GM12878 (cell line): Measurements from ENCODE around the gene DOK7. TPM values are rescaled to one million over a fixed set of nuclear protein-coding genes. Genes with fewer than 3 reads are reported as not detected.

ENCODE experiments used
- ATAC-seq: fragments of 200-7000 bp; cut with Tn5 transposase; 3 replicates; pipeline ENCODE4 v1.9.1; 2020; ENCODE audit warnings: mild to moderate bottlenecking, moderate library complexity
- BruUV-seq: library from RNA; stranded (reverse); fragments of 400-500 nt; replicated peaks from 2 replicates; lab custom pipeline; 2021; lab: Mats Ljungman, UMichigan
- CTCF ChIA-PET: fragments of 300-600 bp; sonication (Branson Sonifier 250); formaldehyde crosslinking; extraction: SDS; loops from one replicate; lab custom pipeline; 2021; ENCODE audit warnings: inconsistent platforms; lab: Yijun Ruan, JAX
- POLR2A ChIA-PET: fragments of 350-600 bp; formaldehyde crosslinking; extraction: SDS; loops from one replicate; lab custom pipeline; 2021; ENCODE audit warnings: inconsistent platforms; lab: Charles Lee
- RAD21 ChIA-PET: fragments of 300-600 bp; sonication (Branson Sonifier 250); formaldehyde crosslinking; loops from one replicate; lab custom pipeline; 2023; ENCODE audit warnings: antibody characterized with exemption; ENCODE audit not compliant: unreplicated experiment; lab: Charles Lee
- SMC1A ChIA-PET: fragments of 300-600 bp; sonication (Branson Sonifier 250); formaldehyde crosslinking; loops from one replicate; lab custom pipeline; 2023; ENCODE audit not compliant: unreplicated experiment, uncharacterized antibody; lab: Charles Lee
- DNase-seq: peaks from one replicate; pipeline ENCODE4 v3.0.0-alpha.2; 2011; ENCODE audit warnings: low read depth, low spot score
- FAIRE-seq: peaks from 3 replicates; lab custom pipeline; 2011; peaks lifted over from hg19 to GRCh38; lab: Jason Lieb, UNC
- H2AFZ ChIP-seq: 2 replicates; pipeline ENCODE4 v1.6.0; 2011; ENCODE audit warnings: low read depth, low read length, control low read depth; ENCODE audit not compliant: control insufficient read depth
- H3K27ac ChIP-seq: 2 replicates; pipeline ENCODE4 v1.5.1; 2011; ENCODE audit warnings: control low read depth; ENCODE audit not compliant: control insufficient read depth, insufficient read depth
- H3K27me3 ChIP-seq, 2 experiments: replicated peaks in 1 of 2; 2 replicates each; pipeline versions ENCODE4 v1.6.0 to v1.6.1; 2011; ENCODE audit warnings: low read length in 1 of 2; ENCODE audit not compliant: control insufficient read depth in 2 of 2, insufficient read depth in 2 of 2
- H3K36me3 ChIP-seq, 2 experiments: 2 replicates each; pipeline ENCODE4 v1.5.1; 2011; ENCODE audit warnings: low read length in 1 of 2; ENCODE audit not compliant: control insufficient read depth in 2 of 2, insufficient read depth in 2 of 2
- H3K4me1 ChIP-seq: 2 replicates; pipeline ENCODE4 v1.6.1; 2011; ENCODE audit warnings: mild to moderate bottlenecking, low read length, moderate library complexity, mixed read lengths; ENCODE audit not compliant: control insufficient read depth, insufficient read depth
- H3K4me2 ChIP-seq: 2 replicates; pipeline ENCODE4 v1.6.0; 2011; ENCODE audit warnings: control low read depth; ENCODE audit not compliant: control insufficient read depth, insufficient read depth
- H3K4me3 ChIP-seq: fragments of 200-600 bp; sonication (generic); 2 replicates; pipeline ENCODE4 v1.5.1; 2016
- H3K79me2 ChIP-seq: 2 replicates; pipeline ENCODE4 v1.6.0; 2011; ENCODE audit warnings: low read length; ENCODE audit not compliant: control insufficient read depth, insufficient read depth
- H3K9ac ChIP-seq: 2 replicates; pipeline ENCODE4 v1.8.0; 2011; ENCODE audit warnings: low read length, control low read depth, mixed read lengths; ENCODE audit not compliant: control insufficient read depth, insufficient read depth
- H3K9me3 ChIP-seq: replicated peaks from 3 replicates; pipeline ENCODE4 v1.5.1; 2011; ENCODE audit warnings: mild to moderate bottlenecking, low read length; ENCODE audit not compliant: control insufficient read depth, insufficient read depth
- H4K20me1 ChIP-seq: 2 replicates; pipeline ENCODE4 v1.6.0; 2011; ENCODE audit not compliant: control insufficient read depth, insufficient read depth
- CBX3 ChIP-seq: fragments of 200-600 bp; sonication (generic); IDR thresholded peaks from 2 replicates; pipeline ENCODE4 v1.6.1; 2016; ENCODE audit warnings: low read depth, borderline replicate concordance
- FOXM1 ChIP-seq: IDR thresholded peaks from 2 replicates; pipeline ENCODE4 v1.6.1; 2012; ENCODE audit warnings: low read depth, mild to moderate bottlenecking, inconsistent platforms, low read length, moderate library complexity
- KLF5 ChIP-seq: fragments of 450-650 bp; IDR thresholded peaks from 2 replicates; pipeline ENCODE4 v1.6.1; 2014; ENCODE audit warnings: mild to moderate bottlenecking; ENCODE audit not compliant: partially characterized antibody
- MTA2 ChIP-seq: fragments of 450-650 bp; IDR thresholded peaks from 2 replicates; pipeline ENCODE4 v1.6.1; 2016; ENCODE audit warnings: low read depth, mild to moderate bottlenecking, moderate library complexity
- NBN ChIP-seq: fragments of 450-650 bp; IDR thresholded peaks from 2 replicates; pipeline ENCODE4 v1.6.1; 2016
- RCOR1 ChIP-seq: conservative IDR thresholded peaks from 2 replicates; pipeline ENCODE4 v1.6.1; 2012; ENCODE audit warnings: low read depth, low read length, improper control_type of control experiment
- YY1 ChIP-seq: IDR thresholded peaks from 2 replicates; pipeline ENCODE4 v1.6.1; 2011; ENCODE audit warnings: low read depth, mild to moderate bottlenecking, low read length
- WGBS: methylation state at CpG from one replicate; pipeline ENCODE4 v1.1.6; 2016; ENCODE audit warnings: low lambda C conversion rate; ENCODE audit not compliant: insufficient replicate concordance, insufficient coverage; ENCODE audit errors: missing lambda C conversion rate; 5-methylcytosine and 5-hydroxymethylcytosine counted together
- in situ Hi-C: fragments of 300-500 bp; cut with MboI; formaldehyde crosslinking; loops from 9 replicates; pipeline ENCODE4 v1.14.3; 2018; ENCODE audit warnings: mixed read lengths
- intact Hi-C: fragments of 100-400 bp; cut with micrococcal nuclease; formaldehyde crosslinking; loops from one replicate; pipeline ENCODE4 v1.14.2; 2022; ENCODE audit not compliant: unreplicated experiment
- polyA plus RNA-seq, 11 experiments: library from polyadenylated mRNA; depleted of rRNA in 4 of 11; unstranded in 6 of 11; stranded (reverse) in 5 of 11; fragments of >200 nt; fragmentation: Nextera tagmentation in 4 of 11; fragmentation: Illumina TruSeq in 1 of 11; extraction: Ambion mirVana in 4 of 11; extraction: Trizol in 1 of 11; gene quantifications; 1 replicate in 1 of 11; 2 replicates in 10 of 11; pipeline versions ENCODE4 v1.2.1 to v1.2.3, GENCODE V29; 2011 to 2016; ENCODE audit warnings: inconsistent platforms in 2 of 11, missing spikeins in 2 of 11, low read depth in 1 of 11
- total RNA-seq, 4 experiments: library from RNA; depleted of rRNA in 3 of 4; stranded (reverse); fragments of >200 nt in 3 of 4; fragmentation: Illumina TruSeq in 1 of 4; extraction: Trizol in 1 of 4; gene quantifications; 2 replicates each; pipeline versions ENCODE4 v1.2.1 to v1.2.3, GENCODE V29; 2013 to 2021
- TF ChIP-seq, protein P1 (sequence below): IDR thresholded peaks from 2 replicates; pipeline ENCODE4 v1.6.1; 2011; ENCODE audit warnings: mild to moderate bottlenecking, low read depth, low read length, moderate library complexity; ENCODE audit not compliant: insufficient replicate concordance

DOK7 gene
- total and polyA plus RNA-seq, 10 of the 15 experiments (the other 5 are each of a cell fraction or from before 2014, with no cell fraction given): 0.04 to 0.46 (median 0.18) TPM; not detected in 4

GRCh38 chr4:3475713-3476260 is 12.7 kb downstream of the DOK7 start:
- intact Hi-C loops (no loop called here), in situ Hi-C loops (no loop called here)
- RAD21 ChIA-PET: no interaction called here
- Histone ChIP-seq H3K4me1 (no peaks in the 10 kb centered on the region), H3K4me3 (no peak overlapping the region), H3K9me3 (no peaks in the 10 kb centered on the region), H2AFZ (no peak overlapping the region), H4K20me1 (no peaks in the 10 kb centered on the region), H3K9ac (no peak overlapping the region)
- SMC1A ChIA-PET: no interaction called here
- WGBS: 27% methylated on average over 11 of the region's 22 CpGs
- no peak for DNase-seq
- no TSS peak for BruUV-seq
- CTCF ChIA-PET: no interaction called here
- POLR2A ChIA-PET: no interaction called here
- TF ChIP-seq KLF5 (no peak), RCOR1 (no peak), NBN (no peak), CBX3 (no peak), YY1 (no peak), FOXM1 (no peak), MTA2 (no peak)
- TF ChIP-seq, protein P1, sequence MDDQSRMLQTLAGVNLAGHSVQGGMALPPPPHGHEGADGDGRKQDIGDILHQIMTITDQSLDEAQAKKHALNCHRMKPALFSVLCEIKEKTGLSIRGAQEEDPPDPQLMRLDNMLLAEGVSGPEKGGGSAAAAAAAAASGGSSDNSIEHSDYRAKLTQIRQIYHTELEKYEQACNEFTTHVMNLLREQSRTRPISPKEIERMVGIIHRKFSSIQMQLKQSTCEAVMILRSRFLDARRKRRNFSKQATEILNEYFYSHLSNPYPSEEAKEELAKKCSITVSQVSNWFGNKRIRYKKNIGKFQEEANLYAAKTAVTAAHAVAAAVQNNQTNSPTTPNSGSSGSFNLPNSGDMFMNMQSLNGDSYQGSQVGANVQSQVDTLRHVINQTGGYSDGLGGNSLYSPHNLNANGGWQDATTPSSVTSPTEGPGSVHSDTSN: no peak
- TF ChIP-seq, all 136 proteins: peak for 0
- ATAC-seq (no peak), FAIRE-seq (no peak)
- Histone ChIP-seq H3K4me2 (no peak overlapping the region), H3K36me3 (no peaks in the 10 kb centered on the region), H3K79me2 (no peaks in the 10 kb centered on the region), H3K27me3 (no peaks in the 10 kb centered on the region; a peak in 2 of 4 replicates), H3K27ac (no peak overlapping the region)
